Measurements from ENCODE around the gene AMOTL1. TPM values are rescaled to one million over a fixed set of nuclear protein-coding genes. Genes with fewer than 3 reads are reported as not detected.

AMOTL1 gene
- total and polyA plus RNA-seq, 2 of the 8 experiments (the other 6 are each of a cell fraction or from before 2014, with no cell fraction given) = 9.0 to 27.6 TPM

DNA sequence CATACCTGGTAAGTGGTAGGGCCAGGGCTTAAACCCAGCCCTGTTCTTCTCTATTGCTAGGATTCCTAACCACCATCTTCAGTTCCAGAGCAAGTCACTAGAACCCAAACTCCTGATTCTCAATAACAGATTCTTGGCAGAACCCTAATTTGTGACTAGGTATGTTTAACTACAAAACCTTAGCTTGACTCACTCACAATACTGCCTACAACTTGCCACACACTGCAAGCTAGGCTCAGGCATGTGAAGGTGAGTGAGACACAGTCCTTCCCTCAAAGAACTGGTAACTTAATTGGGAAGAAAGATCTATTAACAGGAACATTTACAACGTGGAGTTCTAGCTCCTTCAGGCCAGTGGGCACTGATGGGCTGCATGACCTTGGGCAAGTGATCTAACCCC, 14.5 kb upstream of the AMOTL1 start (continued):
- TF ChIP-seq SAP30 (IDR thresholded peaks at IDR 0.05; ENCODE audit: insufficient read depth, insufficient replicate concordance, low read length) = no peak
